Stimulated activated CD8-positive, alpha-beta memory T cell treated with anti-CD3 and anti-CD28 coated beads, Interleukin-15, amount 100 ng/mL, for 4 hours (primary cell): Measurements from ENCODE around the gene NELFA.

Experiments
- DNase-seq, 2 donors: peaks; one replicate each; pipeline ENCODE4 v3.0.0-alpha.2; 2020; ENCODE audit warnings: low read depth in 2 of 2

The NELFA gene

GRCh38 chr4:1964971-1965370, 43.8 kb downstream of the NELFA start:
- no peak for DNase-seq

GRCh38 chr4:1964443-1964842, 44.3 kb downstream of the NELFA start:
- no peak for DNase-seq

GRCh38 chr4:1962980-1963379, 45.8 kb downstream of the NELFA start:
- no peak for DNase-seq

GRCh38 chr4:1961563-1961962, 47.2 kb downstream of the NELFA start:
- no peak for DNase-seq

- no peak for DNase-seq
These were observed 47.7 kb downstream of the NELFA start for GRCh38 chr4:1961038-1961437.

- DNase-seq, result no peak
These were observed 48.5 kb downstream of the NELFA start for GRCh38 chr4:1960170-1960825.

- no peak for DNase-seq
These were observed 49.7 kb downstream of the NELFA start for GRCh38 chr4:1959104-1959384.

- no peak for DNase-seq
These were observed 50.3 kb downstream of the NELFA start for GRCh38 chr4:1958276-1959103.

GRCh38 chr4:1956631-1957030, 52.1 kb downstream of the NELFA start:
- no peak for DNase-seq

- DNase-seq, result no peak
These were observed 55.4 kb downstream of the NELFA start for GRCh38 chr4:1953335-1953734.

- DNase-seq, result no peak
These were observed 56.1 kb downstream of the NELFA start for GRCh38 chr4:1952719-1953118.

GRCh38 chr4:1952058-1952700, 56.6 kb downstream of the NELFA start:
- no peak for DNase-seq

- DNase-seq, result no peak
These were observed 58.4 kb downstream of the NELFA start for GRCh38 chr4:1950369-1950768.

GRCh38 chr4:1948892-1949436, 59.8 kb downstream of the NELFA start:
- no peak for DNase-seq

- DNase-seq, result no peak
These were observed 60.5 kb downstream of the NELFA start for GRCh38 chr4:1948232-1948631.

- no peak for DNase-seq
These were observed 62.9 kb downstream of the NELFA start for GRCh38 chr4:1945912-1946311.

- DNase-seq, result no peak
These were observed 63.5 kb downstream of the NELFA start for GRCh38 chr4:1945124-1945895.

GRCh38 chr4:1943928-1944327, 64.8 kb downstream of the NELFA start:
- DNase-seq, result no peak

GRCh38 chr4:1940566-1940965, 68.2 kb downstream of the NELFA start:
- no peak for DNase-seq

- DNase-seq, result no peak
These were observed 68.9 kb downstream of the NELFA start for GRCh38 chr4:1939664-1940509.

GRCh38 chr4:1938027-1938426, 70.7 kb downstream of the NELFA start:
- no peak for DNase-seq
